Smooth muscle cell (in vitro differentiated cells): ENCODE results near the gene TPST1. TPM values are rescaled to one million over a fixed set of nuclear protein-coding genes. Genes with fewer than 3 reads are reported as not detected.
A peak's percentile ranks its signal among the peaks of the same experiment; 100 is the strongest.

Experiments
- DNase-seq: peaks from one replicate; lab custom pipeline; 2025; ENCODE audit not compliant: unreplicated experiment; lab: John Stamatoyannopoulos, UW
- H2AFZ ChIP-seq: fragments of 200-600 bp; sonication (generic); 2 replicates; pipeline ENCODE4 v1.6.0; 2016; ENCODE audit warnings: antibody characterized with exemption, low read depth, mild to moderate bottlenecking
- H3F3A ChIP-seq: fragments of 200-600 bp; sonication (generic); 2 replicates; pipeline ENCODE4 v1.6.0; 2017; ENCODE audit warnings: antibody characterized with exemption, low read depth
- H3K27ac ChIP-seq: fragments of 200-600 bp; sonication (generic); 2 replicates; pipeline ENCODE4 v1.5.1; 2016; ENCODE audit warnings: low read depth, mild to moderate bottlenecking
- H3K27me3 ChIP-seq: fragments of 200-600 bp; sonication (generic); 2 replicates; pipeline ENCODE4 v1.6.1; 2016; ENCODE audit warnings: low read depth, mild to moderate bottlenecking
- H3K36me3 ChIP-seq: fragments of 200-600 bp; sonication (generic); 2 replicates; pipeline ENCODE4 v1.5.1; 2016; ENCODE audit warnings: low read depth
- H3K4me1 ChIP-seq: fragments of 200-600 bp; sonication (generic); 2 replicates; pipeline ENCODE4 v1.5.1; 2016; ENCODE audit warnings: low read depth
- H3K4me2 ChIP-seq: fragments of 200-600 bp; sonication (generic); 2 replicates; pipeline ENCODE4 v1.6.0; 2016; ENCODE audit warnings: mild to moderate bottlenecking
- H3K4me3 ChIP-seq: fragments of 200-600 bp; sonication (generic); 2 replicates; pipeline ENCODE4 v1.5.1; 2016; ENCODE audit warnings: mild to moderate bottlenecking
- H3K79me2 ChIP-seq: fragments of 200-600 bp; sonication (generic); 2 replicates; pipeline ENCODE4 v1.6.0; 2016; ENCODE audit warnings: low read depth, mild to moderate bottlenecking
- H3K9ac ChIP-seq: fragments of 200-600 bp; sonication (generic); 2 replicates; pipeline ENCODE4 v1.6.0; 2016; ENCODE audit warnings: low read depth
- H3K9me3 ChIP-seq: fragments of 200-600 bp; sonication (generic); replicated peaks from 2 replicates; pipeline ENCODE4 v1.5.1; 2016; ENCODE audit warnings: low read depth
- H4K20me1 ChIP-seq: fragments of 200-600 bp; sonication (generic); 2 replicates; pipeline ENCODE4 v1.6.0; 2016; ENCODE audit warnings: low read depth
- WGBS: methylation state at CpG from one replicate; pipeline ENCODE4 v1.1.7; 2016; ENCODE audit warnings: low lambda C conversion rate; 5-methylcytosine and 5-hydroxymethylcytosine counted together
- polyA plus RNA-seq: library from polyadenylated mRNA; unstranded; fragments of >200 nt; fragmentation: Nextera tagmentation; extraction: Ambion mirVana; gene quantifications from 2 replicates; pipeline ENCODE4 v1.2.1, GENCODE V29; 2016
- total RNA-seq: library from RNA; depleted of rRNA; stranded (reverse); fragments of >200 nt; gene quantifications from 2 replicates; pipeline ENCODE4 v1.2.3, GENCODE V29; 2014
- TF ChIP-seq, protein P1 (sequence below): fragments of 200-600 bp; sonication (generic); IDR thresholded peaks from 2 replicates; pipeline ENCODE4 v1.5.1; 2017; ENCODE audit warnings: borderline replicate concordance, mild to moderate bottlenecking, antibody characterized with exemption; ENCODE audit not compliant: insufficient read depth, poor library complexity, severe bottlenecking

Gene TPST1
- total and polyA plus RNA-seq, 2 experiments from 2014 or later: 133 to 139 TPM

DNA sequence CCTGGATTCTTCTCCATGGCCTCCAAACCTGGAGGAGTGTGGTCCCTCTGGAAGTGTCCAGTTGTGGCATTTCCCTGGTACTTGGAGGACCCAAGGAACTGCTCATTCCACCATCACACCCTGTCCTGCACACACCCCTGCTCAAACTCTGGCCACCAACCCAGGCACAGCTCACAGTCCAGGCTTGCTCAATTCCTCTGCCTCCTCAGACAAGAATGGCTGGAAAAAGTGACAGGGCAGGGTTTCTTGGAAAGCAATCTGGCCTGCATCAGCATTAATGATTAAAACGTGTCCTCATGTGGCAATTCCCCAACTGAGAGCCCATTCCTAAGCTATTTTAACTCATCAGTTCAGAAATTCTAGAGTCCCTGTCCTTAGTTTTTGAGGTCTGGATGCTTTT, 17.2 kb upstream of the TPST1 start:
- Histone ChIP-seq H3K9ac (no peak overlapping the region), H3K4me3 (no peak overlapping the region), H3K4me1 (no peaks in the 10 kb centered on the region), H3F3A (no peaks in the 10 kb centered on the region), H3K36me3 (no peaks in the 10 kb centered on the region), H4K20me1 (no peaks in the 10 kb centered on the region), H3K27ac (peak overlapping the region; percentile 65), H3K79me2 (no peaks in the 10 kb centered on the region), H3K9me3 (no peaks in the 10 kb centered on the region), H3K4me2 (peak overlapping the region; percentile 25), H2AFZ (no peak overlapping the region), H3K27me3 (no peaks in the 10 kb centered on the region)
- peak; percentile 13 for DNase-seq
- WGBS: 24% methylated on average over 1 of the region's 1 CpG
- TF ChIP-seq, protein P1, sequence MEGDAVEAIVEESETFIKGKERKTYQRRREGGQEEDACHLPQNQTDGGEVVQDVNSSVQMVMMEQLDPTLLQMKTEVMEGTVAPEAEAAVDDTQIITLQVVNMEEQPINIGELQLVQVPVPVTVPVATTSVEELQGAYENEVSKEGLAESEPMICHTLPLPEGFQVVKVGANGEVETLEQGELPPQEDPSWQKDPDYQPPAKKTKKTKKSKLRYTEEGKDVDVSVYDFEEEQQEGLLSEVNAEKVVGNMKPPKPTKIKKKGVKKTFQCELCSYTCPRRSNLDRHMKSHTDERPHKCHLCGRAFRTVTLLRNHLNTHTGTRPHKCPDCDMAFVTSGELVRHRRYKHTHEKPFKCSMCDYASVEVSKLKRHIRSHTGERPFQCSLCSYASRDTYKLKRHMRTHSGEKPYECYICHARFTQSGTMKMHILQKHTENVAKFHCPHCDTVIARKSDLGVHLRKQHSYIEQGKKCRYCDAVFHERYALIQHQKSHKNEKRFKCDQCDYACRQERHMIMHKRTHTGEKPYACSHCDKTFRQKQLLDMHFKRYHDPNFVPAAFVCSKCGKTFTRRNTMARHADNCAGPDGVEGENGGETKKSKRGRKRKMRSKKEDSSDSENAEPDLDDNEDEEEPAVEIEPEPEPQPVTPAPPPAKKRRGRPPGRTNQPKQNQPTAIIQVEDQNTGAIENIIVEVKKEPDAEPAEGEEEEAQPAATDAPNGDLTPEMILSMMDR: no peak

DNA sequence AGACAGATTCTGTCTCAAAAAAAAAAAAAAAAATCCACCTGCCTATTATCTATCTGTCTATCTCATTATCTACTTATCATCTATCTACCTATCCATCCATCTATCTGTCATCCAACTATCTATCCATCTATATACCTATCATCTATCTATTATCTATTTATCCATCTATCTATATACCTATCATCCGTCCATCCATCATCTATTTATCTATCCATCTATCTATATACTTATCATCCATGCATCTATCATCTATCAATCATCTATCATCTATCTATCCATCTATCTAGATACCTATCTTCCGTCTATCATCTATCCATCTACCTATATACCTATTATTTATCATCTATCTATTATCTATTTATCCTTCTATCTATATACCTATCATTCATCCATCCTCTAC, 16.5 kb upstream of the TPST1 start:
- Histone ChIP-seq H3F3A (no peaks in the 10 kb centered on the region), H4K20me1 (no peaks in the 10 kb centered on the region), H3K4me1 (no peaks in the 10 kb centered on the region), H3K4me3 (no peak overlapping the region), H3K9me3 (no peaks in the 10 kb centered on the region), H3K36me3 (no peaks in the 10 kb centered on the region), H3K79me2 (no peaks in the 10 kb centered on the region), H3K4me2 (no peak overlapping the region), H3K27ac (no peak overlapping the region), H3K9ac (no peak overlapping the region), H2AFZ (no peak overlapping the region), H3K27me3 (no peaks in the 10 kb centered on the region)
- no peak for DNase-seq
- TF ChIP-seq, protein P1: no peak
- WGBS: 99% methylated on average over 2 of the region's 2 CpGs

DNA sequence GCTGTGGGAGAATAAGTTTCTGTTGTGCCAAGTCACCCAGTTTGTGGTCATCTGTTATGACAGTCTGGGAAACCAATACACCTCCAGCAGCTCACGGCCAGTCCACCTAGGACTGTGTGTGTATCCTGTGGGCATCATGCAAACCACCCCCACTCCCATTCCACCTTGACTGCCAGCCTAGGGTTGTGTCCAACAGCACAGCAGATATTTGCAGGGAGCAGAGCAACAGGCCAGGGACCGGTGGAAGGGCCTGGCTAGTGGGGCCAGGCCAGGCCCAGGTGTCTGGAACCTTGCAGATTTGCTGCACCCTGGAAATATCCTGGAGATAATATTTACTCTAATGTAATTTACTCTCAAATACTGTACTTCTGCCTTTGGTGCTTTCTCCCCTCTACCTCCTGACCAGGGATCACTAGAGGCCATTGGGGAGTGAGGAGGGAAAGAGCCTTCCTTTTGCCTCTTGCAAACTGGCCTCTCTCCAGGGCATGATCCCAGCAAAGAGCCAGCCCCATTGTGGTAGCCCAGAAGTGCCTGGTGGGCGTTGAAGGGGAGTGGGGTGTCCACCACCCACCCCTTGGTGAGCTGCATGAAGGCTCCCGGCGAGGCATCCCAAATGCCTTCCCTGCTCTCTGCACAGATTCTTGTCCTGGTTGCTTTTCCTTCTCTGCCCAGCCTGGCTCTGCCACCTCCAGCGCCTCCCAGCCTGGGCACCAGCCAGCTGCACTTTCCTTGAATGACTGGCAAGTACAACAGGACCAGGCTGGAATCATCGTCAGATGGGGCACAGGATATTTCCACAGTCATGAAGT, 15.2 kb upstream of the TPST1 start:
- H3K4me2 ChIP-seq: no peak overlapping the region
- H3K27ac ChIP-seq: peak overlapping the region; percentile 10
- H3K9me3 ChIP-seq: no peaks in the 10 kb centered on the region
- no peaks in the 10 kb centered on the region for H3K4me1 ChIP-seq
- H3K79me2 ChIP-seq: no peaks in the 10 kb centered on the region
- DNase-seq: no peak
- no peak overlapping the region for H3K9ac ChIP-seq
- TF ChIP-seq, protein P1: no peak
- no peaks in the 10 kb centered on the region for H4K20me1 ChIP-seq
- no peaks in the 10 kb centered on the region for H3K36me3 ChIP-seq
- no peak overlapping the region for H3K4me3 ChIP-seq
- no peak overlapping the region for H2AFZ ChIP-seq
- no peaks in the 10 kb centered on the region for H3F3A ChIP-seq
- H3K27me3 ChIP-seq: no peaks in the 10 kb centered on the region
- 90% methylated on average over 7 of the region's 7 CpGs for WGBS

DNA sequence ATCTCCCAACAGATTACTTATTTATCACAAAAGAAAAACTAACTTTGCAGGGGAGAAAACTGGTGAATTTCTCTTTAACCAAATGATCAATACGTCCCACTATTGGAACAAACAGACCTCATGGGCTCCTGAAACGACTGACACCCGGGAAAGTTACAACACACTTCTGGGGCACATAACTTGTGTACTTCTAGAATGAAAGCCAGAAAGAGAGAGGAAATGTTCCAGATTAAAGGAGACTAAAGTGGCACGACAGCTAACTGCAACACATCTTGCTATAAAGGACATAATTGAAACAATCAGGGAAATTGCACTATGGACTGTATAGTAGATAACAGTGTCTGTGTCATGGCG, 14.7 kb upstream of the TPST1 start:
- H3K9me3 ChIP-seq: no peaks in the 10 kb centered on the region
- H3K27me3 ChIP-seq: no peaks in the 10 kb centered on the region
- no peaks in the 10 kb centered on the region for H3K4me1 ChIP-seq
- H3K9ac ChIP-seq: no peak overlapping the region
- H3K4me3 ChIP-seq: no peak overlapping the region
- TF ChIP-seq, protein P1: no peak
- 56% methylated on average over 5 of the region's 5 CpGs for WGBS
- peak overlapping the region; percentile 69 for H2AFZ ChIP-seq
- no peaks in the 10 kb centered on the region for H3K79me2 ChIP-seq
- no peak overlapping the region for H3K4me2 ChIP-seq
- no peaks in the 10 kb centered on the region for H4K20me1 ChIP-seq
- no peaks in the 10 kb centered on the region for H3K36me3 ChIP-seq
- no peaks in the 10 kb centered on the region for H3F3A ChIP-seq
- peak overlapping the region; percentile 10 for H3K27ac ChIP-seq
- no peak for DNase-seq
